GM20000 (cell line): ENCODE measurements around the gene SERINC2.

Source experiments
- DNase-seq: peaks from one replicate; pipeline ENCODE4 v3.0.0; 2012; ENCODE audit warnings: low spot score
- CTCF ChIP-seq: IDR thresholded peaks from 2 replicates; pipeline ENCODE4 v1.5.1; 2012; ENCODE audit warnings: mild to moderate bottlenecking, control low read depth; ENCODE audit errors: extremely low read depth, missing control alignments

The SERINC2 gene

GRCh38 chr1:31415658-31416057, 2.6 kb downstream of the SERINC2 start:
- no peak for TF ChIP-seq CTCF
- no peak for DNase-seq

- DNase-seq, result no peak
- TF ChIP-seq CTCF, result no peak
Observed at GRCh38 chr1:31416101-31416736, 3.2 kb downstream of the SERINC2 start.

- TF ChIP-seq CTCF, result no peak
- no peak for DNase-seq
Observed at GRCh38 chr1:31417148-31417547, 4.1 kb downstream of the SERINC2 start.

- DNase-seq, result no peak
- no peak for TF ChIP-seq CTCF
Observed at GRCh38 chr1:31418626-31419323, 5.8 kb downstream of the SERINC2 start.

GRCh38 chr1:31420716-31421115, 7.7 kb downstream of the SERINC2 start:
- no peak for DNase-seq
- TF ChIP-seq CTCF, result no peak

- peak; percentile 47 for DNase-seq
- peak; percentile 33 for TF ChIP-seq CTCF
Observed at GRCh38 chr1:31421371-31422040, 8.5 kb downstream of the SERINC2 start.
